Mammary microvascular endothelial cell (primary cell): ENCODE data around the gene HENMT1. TPM values are rescaled to one million over a fixed set of nuclear protein-coding genes. Genes with fewer than 3 reads are reported as not detected.

Experiments
- total RNA-seq: library from RNA; depleted of rRNA; stranded (reverse); fragments of >200 nt; gene quantifications from 2 replicates; pipeline ENCODE4 v1.2.3, GENCODE V29; 2015

HENMT1 gene
- total RNA-seq, result 2.5 and 3.6 TPM in 2 replicates

GRCh38 chr1:108661030-108661609 is at the start of gene HENMT1:
HENMT1 (minus strand) TSS chr1:108661093; CDS start chr1:108659884, 1,209 bp downstream.

GRCh38 chr1:108691942-108692723 is 31.2 kb upstream of the HENMT1 start, which contains the start of gene PRPF38B:
PRPF38B (plus strand) TSS chr1:108692310; CDS start chr1:108692592, 282 bp downstream.

Other genes starting within 250 kb of the HENMT1 start
- not detected in 2 replicates for gene NBPF6, start 210.8 kb downstream of the HENMT1 start, total RNA-seq
- gene EEIG2, start 101.0 kb downstream of the HENMT1 start, total RNA-seq, result 1.2 TPM in 2 replicates
- gene PRPF38B, start 31.2 kb upstream of the HENMT1 start, total RNA-seq, result 8.2 and 9.1 TPM in 2 replicates
- not detected in 2 replicates for gene FNDC7, start 51.8 kb upstream of the HENMT1 start, total RNA-seq
- gene STXBP3, start 85.6 kb upstream of the HENMT1 start, total RNA-seq, result 31.8 and 33.4 TPM in 2 replicates
- not detected in 2 replicates for gene AKNAD1, start 196.0 kb upstream of the HENMT1 start, total RNA-seq
- gene GPSM2, start 215.9 kb upstream of the HENMT1 start, total RNA-seq, result 19.5 and 23.0 TPM in 2 replicates